ENCODE data around the gene CCSER2. TPM values are rescaled to one million over a fixed set of nuclear protein-coding genes. Genes with fewer than 3 reads are reported as not detected.

CCSER2 gene
- total RNA-seq, 1 experiment from 2014 or later = 28.9 TPM

DNA sequence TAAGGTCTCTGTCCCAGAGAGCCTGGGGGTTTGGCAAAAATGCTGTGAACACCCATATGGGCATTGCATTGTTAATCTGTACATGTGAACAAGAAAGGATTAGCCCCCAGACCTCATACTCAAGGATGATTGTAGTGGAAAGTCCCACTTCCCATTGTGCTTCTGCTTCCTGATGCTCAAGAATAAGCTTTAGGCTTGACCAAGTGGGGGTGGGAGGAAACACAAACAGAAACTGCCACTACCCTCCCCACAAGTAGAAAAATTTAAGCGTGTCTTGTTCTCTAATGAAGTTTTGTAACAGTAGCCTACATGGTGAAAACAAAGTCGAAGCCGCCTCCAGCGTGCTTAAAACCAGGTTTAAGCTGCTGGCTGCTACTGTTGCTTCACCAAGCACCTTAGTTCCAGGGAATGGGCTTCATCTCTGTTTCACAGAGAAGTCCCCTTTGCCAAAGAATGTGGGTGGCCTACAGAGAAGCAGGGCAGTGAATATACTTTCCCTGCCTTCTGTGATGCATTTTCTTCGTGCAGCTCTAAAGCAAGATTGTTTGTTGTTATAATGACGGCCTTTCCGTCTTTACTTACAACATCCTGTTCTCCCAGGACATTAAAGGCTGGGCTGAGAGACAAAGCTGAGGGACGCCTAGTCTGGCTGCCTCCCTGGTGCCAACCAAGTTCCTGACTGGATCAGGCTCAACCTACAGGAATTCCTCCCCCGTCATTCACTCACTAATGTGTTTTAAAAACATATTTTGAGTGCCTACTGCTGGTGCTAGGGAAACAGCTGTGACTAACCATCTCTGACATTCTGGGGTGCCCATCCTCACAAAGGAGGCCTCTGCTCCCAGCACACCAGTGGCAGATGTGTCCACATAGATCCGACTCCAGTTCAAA lies 32.1 kb upstream of the CCSER2 start:
- Histone ChIP-seq H3K36me3 (ENCODE audit: control insufficient read depth in 1 of 2, insufficient read depth in 2 of 2, low read length in 2 of 2) (no peaks in the 10 kb centered on the region), H3K9me2 (ENCODE audit: insufficient read depth) (no peaks in the 10 kb centered on the region), H3K27me3 (ENCODE audit: insufficient read depth, low read length) (peaks cover 9% of the 10 kb centered on the region; the same call in 1 of the 2 replicates), H3K27ac (ENCODE audit: low read depth, low read length) (no peak overlapping the region), H3K4me2 (ENCODE audit: low read length) (no peak overlapping the region), H3K9ac (ENCODE audit: low read length) (no peak overlapping the region), H3K4me1 (ENCODE audit: control insufficient read depth in 1 of 2, insufficient read depth in 2 of 2, low read length in 2 of 2) (no peaks in the 10 kb centered on the region), H3K79me2 (ENCODE audit: insufficient read depth, low read length) (no peaks in the 10 kb centered on the region), H4K20me1 (ENCODE audit: insufficient read depth) (no peaks in the 10 kb centered on the region), H3K4me3 (replicated peaks in 1 of 2; ENCODE audit: low read depth in 1 of 2, low read length in 2 of 2) (no peak overlapping the region), H2AFZ (ENCODE audit: low read depth, low read length, poor library complexity, severe bottlenecking) (no peak overlapping the region), H3K9me3 (ENCODE audit: control insufficient read depth in 1 of 2, insufficient read depth in 1 of 2, low read depth in 1 of 2, low read length in 2 of 2) (no peaks in the 10 kb centered on the region)
- ATAC-seq = no peak
- no TSS peak for BruUV-seq (replicated peaks)
- DNase-seq (ENCODE audit: low read depth, low spot score) = no peak
- POLR2A ChIA-PET = no interaction called here
- RAD21 ChIA-PET (ENCODE audit: low non-redundant PET in 1 of 2, low total read pairs in 2 of 2, uncharacterized antibody in 2 of 2, unreplicated experiment in 2 of 2) = no interaction called here
- TF ChIP-seq ZFX (IDR thresholded peaks at IDR 0.05) = no peak
- TF ChIP-seq ZNF274 (IDR thresholded peaks at IDR 0.05; ENCODE audit: low read depth, low read length) = no peak
- no peak for TF ChIP-seq MAX (IDR thresholded peaks at IDR 0.05)
- no peak for TF ChIP-seq ZBTB33 (IDR thresholded peaks at IDR 0.05; ENCODE audit: extremely low read depth, insufficient replicate concordance, low read length)
- no peak for TF ChIP-seq JUND (IDR thresholded peaks at IDR 0.05)
- TF ChIP-seq YY1 (IDR thresholded peaks at IDR 0.05; ENCODE audit: extremely low read depth, insufficient replicate concordance, low read depth, low read length) = no peak
- no peak for TF ChIP-seq EZH2 (IDR thresholded peaks at IDR 0.05)
- no peak for TF ChIP-seq CEBPB (IDR thresholded peaks at IDR 0.05; ENCODE audit: low read depth)
- TF ChIP-seq REST (IDR thresholded peaks at IDR 0.05; ENCODE audit: low read depth) = no peak
- TF ChIP-seq ATF3 (IDR thresholded peaks at IDR 0.05) = no peak
- no peak for TF ChIP-seq SRF (IDR thresholded peaks at IDR 0.05; ENCODE audit: low read depth)
- no peak for TF ChIP-seq ELF1 (IDR thresholded peaks at IDR 0.05; ENCODE audit: borderline replicate concordance, low read depth)
- TF ChIP-seq EZH2phosphoT487 (IDR thresholded peaks at IDR 0.05; ENCODE audit: borderline replicate concordance) = no peak
- no peak for TF ChIP-seq EGR1 (IDR thresholded peaks at IDR 0.05; ENCODE audit: low read depth)
- no peak for TF ChIP-seq POLR2A (IDR thresholded peaks at IDR 0.05; ENCODE audit: borderline replicate concordance, extremely low read depth, insufficient read depth, insufficient read length)
- intact Hi-C loops (cut with micrococcal nuclease) = no loop called here
- CTCF ChIA-PET = no interaction called here
